ENCODE data around the gene SLCO4A1. TPM values are rescaled to one million over a fixed set of nuclear protein-coding genes. Genes with fewer than 3 reads are reported as not detected.

SLCO4A1 gene
- total and polyA plus RNA-seq, 9 of the 15 experiments (the other 6 are each of a cell fraction or from before 2014, with no cell fraction given): 1.6 to 21.9 (median 12.8) TPM

DNA sequence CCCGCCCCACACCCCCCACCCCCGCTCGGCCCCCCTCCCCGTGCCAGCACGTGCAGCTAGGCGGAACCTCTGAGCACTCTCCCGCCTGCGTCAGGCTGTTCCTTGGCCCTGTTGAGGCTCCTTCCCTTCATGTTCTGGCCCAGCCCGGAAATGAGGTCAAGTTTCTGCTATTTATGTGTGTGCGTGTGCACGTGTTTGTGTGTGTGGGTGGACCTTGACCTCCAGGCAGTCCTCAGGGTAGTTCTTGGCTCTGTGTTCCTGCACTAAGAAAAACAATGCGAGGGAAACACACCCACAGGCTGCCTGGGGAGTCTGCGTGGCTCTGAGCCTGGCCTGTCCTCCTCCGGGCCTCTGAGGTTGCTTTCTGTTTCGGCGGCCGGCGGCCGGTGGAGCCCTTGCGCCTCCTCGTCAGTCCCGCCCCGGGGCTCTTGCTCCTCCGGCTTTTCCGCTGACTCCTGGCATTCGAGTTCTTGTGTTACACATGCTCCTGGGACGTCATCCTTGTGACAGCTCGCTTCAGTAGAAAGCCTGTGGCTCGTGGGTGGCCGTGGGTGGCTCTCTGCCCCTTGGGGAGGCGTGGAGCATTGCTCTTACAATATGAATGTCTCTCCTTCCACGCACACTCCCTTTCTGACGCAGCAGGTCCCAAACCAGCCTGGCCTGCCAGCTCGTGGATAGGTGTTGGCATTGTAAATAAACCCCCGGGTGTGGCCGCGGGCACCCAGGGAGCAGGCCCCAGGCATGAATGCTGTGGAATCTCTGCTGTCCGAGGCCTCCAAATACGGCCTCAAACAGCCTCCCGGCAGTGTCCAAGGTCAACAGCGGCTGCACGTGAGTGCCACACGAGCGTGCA is 10.0 kb downstream of the SLCO4A1 start (continued):
- TF ChIP-seq PBX2 (CRISPR knock-in tag; IDR thresholded peaks at IDR 0.05; ENCODE audit: low read depth): no peak
- TF ChIP-seq PBX2 (tag; conservative IDR thresholded peaks at IDR 0.05; ENCODE audit: low read depth): no peak
- no peak for TF ChIP-seq ZNF146 (CRISPR knock-in tag; IDR thresholded peaks at IDR 0.05; ENCODE audit: unreplicated experiment)
- no peak for TF ChIP-seq PATZ1 (CRISPR knock-in tag; IDR thresholded peaks at IDR 0.05; ENCODE audit: borderline replicate concordance)
- TF ChIP-seq, protein P1, sequence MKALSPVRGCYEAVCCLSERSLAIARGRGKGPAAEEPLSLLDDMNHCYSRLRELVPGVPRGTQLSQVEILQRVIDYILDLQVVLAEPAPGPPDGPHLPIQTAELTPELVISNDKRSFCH (CRISPR knock-in tag; IDR thresholded peaks at IDR 0.05): no peak
- TF ChIP-seq, protein P1 (tag; IDR thresholded peaks at IDR 0.05): no peak
- peak; percentile 66; the same call in 1 of the 2 replicates for TF ChIP-seq JUN (IDR thresholded peaks at IDR 0.05; ENCODE audit: borderline replicate concordance, low read depth, low read length)
- no peak for TF ChIP-seq JUN (CRISPR knock-in tag; IDR thresholded peaks at IDR 0.05; ENCODE audit: borderline replicate concordance)
- no peak for TF ChIP-seq PHF21A (IDR thresholded peaks at IDR 0.05; ENCODE audit: borderline replicate concordance, low read depth)
- no peak for TF ChIP-seq SRSF3 (IDR thresholded peaks at IDR 0.05; ENCODE audit: insufficient read depth, low read length)
- TF ChIP-seq SMAD2 (IDR thresholded peaks at IDR 0.05; ENCODE audit: low read depth, low read length): no peak
- TF ChIP-seq RAD21 (CRISPR knock-in tag; conservative IDR thresholded peaks at IDR 0.05 in 1 of 2, IDR thresholded peaks at IDR 0.05 in 1 of 2): no peak
- TF ChIP-seq ZSCAN32 (CRISPR knock-in tag; IDR thresholded peaks at IDR 0.05): no peak
- TF ChIP-seq, protein P2, sequence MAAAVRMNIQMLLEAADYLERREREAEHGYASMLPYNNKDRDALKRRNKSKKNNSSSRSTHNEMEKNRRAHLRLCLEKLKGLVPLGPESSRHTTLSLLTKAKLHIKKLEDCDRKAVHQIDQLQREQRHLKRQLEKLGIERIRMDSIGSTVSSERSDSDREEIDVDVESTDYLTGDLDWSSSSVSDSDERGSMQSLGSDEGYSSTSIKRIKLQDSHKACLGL (CRISPR knock-in tag; IDR thresholded peaks at IDR 0.05; ENCODE audit: borderline replicate concordance, poor library complexity, severe bottlenecking): no peak
- no peak for TF ChIP-seq ZNF696 (CRISPR knock-in tag; conservative IDR thresholded peaks at IDR 0.05)
- no peak for TF ChIP-seq BRF1 (IDR thresholded peaks at IDR 0.05; ENCODE audit: borderline replicate concordance, extremely low read depth, insufficient read length)
- no peak for TF ChIP-seq ZNF143 (CRISPR knock-in tag; IDR thresholded peaks at IDR 0.05)
- 0 out of 2 replicates have a peak, but pooled peaks have one; percentile 21 for TF ChIP-seq FOXP1 (CRISPR knock-in tag; IDR thresholded peaks at IDR 0.05)
- TF ChIP-seq ZNF639 (CRISPR knock-in tag; conservative IDR thresholded peaks at IDR 0.05 in 1 of 2, IDR thresholded peaks at IDR 0.05 in 1 of 2): no peak

All from K562 (cell line).